Neuronal stem cell (in vitro differentiated cells): ENCODE data around the gene PHACTR3.

ENCODE experiments used
- DNase-seq: peaks from one replicate; pipeline ENCODE4 v3.0.0-alpha.2; 2013; ENCODE audit warnings: low spot score
- H2AFZ ChIP-seq: one replicate; pipeline ENCODE4 v1.6.1; 2013; ENCODE audit warnings: mild to moderate bottlenecking, low read length, inconsistent platforms
- H2AK5ac ChIP-seq: 2 replicates; pipeline ENCODE4 v1.6.1; 2013; ENCODE audit warnings: low read depth, mild to moderate bottlenecking, inconsistent platforms, low read length, moderate library complexity, mixed read lengths
- H2BK120ac ChIP-seq: 2 replicates; pipeline ENCODE4 v1.6.1; 2013; ENCODE audit warnings: low read depth, mild to moderate bottlenecking, inconsistent platforms, low read length, moderate library complexity, mixed read lengths
- H2BK12ac ChIP-seq: one replicate; pipeline ENCODE4 v1.6.1; 2013; ENCODE audit warnings: low read length, inconsistent platforms
- H2BK15ac ChIP-seq: 2 replicates; pipeline ENCODE4 v1.6.1; 2013; ENCODE audit warnings: mild to moderate bottlenecking, low read length, inconsistent platforms, mixed read lengths
- H2BK5ac ChIP-seq: one replicate; pipeline ENCODE4 v1.6.1; 2013; ENCODE audit warnings: inconsistent platforms, mild to moderate bottlenecking, low read length, moderate library complexity
- H3K14ac ChIP-seq: one replicate; pipeline ENCODE4 v1.6.1; 2013; ENCODE audit warnings: low read length, inconsistent platforms
- H3K18ac ChIP-seq: 2 replicates; pipeline ENCODE4 v1.6.1; 2013; ENCODE audit warnings: low read length, inconsistent platforms
- H3K23ac ChIP-seq: 2 replicates; pipeline ENCODE4 v1.6.1; 2013; ENCODE audit warnings: low read depth, mild to moderate bottlenecking, mixed read lengths, low read length, inconsistent platforms; ENCODE audit not compliant: poor library complexity
- H3K27ac ChIP-seq: replicated peaks from 3 replicates; pipeline ENCODE4 v1.5.1; 2013; ENCODE audit warnings: low read length, inconsistent platforms
- H3K27me3 ChIP-seq, 3 experiments: 2 replicates each; pipeline ENCODE4 v1.6.1; 2013; ENCODE audit warnings: low read length in 3 of 3, mild to moderate bottlenecking in 2 of 3, inconsistent platforms in 1 of 3, low read depth in 1 of 3, mixed read lengths in 1 of 3, moderate library complexity in 1 of 3; ENCODE audit not compliant: control insufficient read depth in 3 of 3, insufficient read depth in 3 of 3
- H3K36me3 ChIP-seq, 2 donors: replicated peaks in 1 of 2; 2 replicates each; pipeline ENCODE4 v1.6.1; 2013; ENCODE audit warnings: low read length in 2 of 2; ENCODE audit not compliant: control insufficient read depth in 2 of 2, insufficient read depth in 2 of 2
- H3K4ac ChIP-seq: 2 replicates; pipeline ENCODE4 v1.6.1; 2013; ENCODE audit warnings: inconsistent platforms, mild to moderate bottlenecking, low read length, moderate library complexity
- H3K4me1 ChIP-seq, 2 donors: 1 replicate in 1 of 2; 2 replicates in 1 of 2; pipeline ENCODE4 v1.6.1; 2013; ENCODE audit warnings: low read length in 2 of 2, low read depth in 1 of 2; ENCODE audit not compliant: control insufficient read depth in 2 of 2, insufficient read depth in 1 of 2
- H3K4me2 ChIP-seq: one replicate; pipeline ENCODE4 v1.6.1; 2013; ENCODE audit warnings: mild to moderate bottlenecking, low read length, inconsistent platforms; ENCODE audit not compliant: insufficient read depth, poor library complexity, severe bottlenecking
- H3K4me3 ChIP-seq, 2 donors: 2 replicates each; pipeline ENCODE4 v1.5.1; 2013; ENCODE audit warnings: low read length in 2 of 2, mild to moderate bottlenecking in 2 of 2, inconsistent platforms in 1 of 2, moderate library complexity in 1 of 2
- H3K79me1 ChIP-seq: one replicate; pipeline ENCODE4 v1.6.1; 2013; ENCODE audit warnings: low read depth, mild to moderate bottlenecking, inconsistent platforms, low read length, moderate library complexity
- H3K9ac ChIP-seq: one replicate; pipeline ENCODE4 v1.6.1; 2013; ENCODE audit warnings: mild to moderate bottlenecking, low read depth, low read length, inconsistent platforms; ENCODE audit not compliant: poor library complexity
- H3K9me3 ChIP-seq, 2 donors: replicated peaks in 1 of 2; 2 replicates each; pipeline versions ENCODE3 to v1.6.1; 2013; ENCODE audit warnings: low read length in 2 of 2, mild to moderate bottlenecking in 2 of 2, inconsistent platforms in 1 of 2, low read depth in 1 of 2, mixed read lengths in 1 of 2, moderate library complexity in 1 of 2; ENCODE audit not compliant: control insufficient read depth in 2 of 2, insufficient read depth in 1 of 2
- H4K8ac ChIP-seq: one replicate; pipeline ENCODE4 v1.6.1; 2013; ENCODE audit warnings: low read depth, mild to moderate bottlenecking, inconsistent platforms, low read length, moderate library complexity
- H4K91ac ChIP-seq: one replicate; pipeline ENCODE4 v1.6.1; 2013; ENCODE audit warnings: low read length, low read depth, mild to moderate bottlenecking, inconsistent platforms; ENCODE audit not compliant: poor library complexity
- WGBS, 2 donors: extraction: QIAGEN DNeasy Blood & Tissue Kit; methylation state at CpG; one replicate each; pipeline ENCODE4 v1.1.7; 2013; ENCODE audit warnings: missing lambda C conversion rate in 2 of 2, mixed read lengths in 1 of 2; ENCODE audit not compliant: insufficient read length in 2 of 2, insufficient replicate concordance in 1 of 2; ENCODE audit errors: extremely low coverage in 2 of 2; 5-methylcytosine and 5-hydroxymethylcytosine counted together

PHACTR3 gene

GRCh38 chr20:59740621-59741020, 136.3 kb downstream of the PHACTR3 start:
- no peak for DNase-seq
- H3K4me1 ChIP-seq: no peaks in the 10 kb centered on the region
- no peaks in the 10 kb centered on the region for H3K36me3 ChIP-seq
- no peak overlapping the region for H2BK15ac ChIP-seq
- H3K4me3 ChIP-seq: no peak overlapping the region
- H2BK5ac ChIP-seq: no peak overlapping the region
- no peaks in the 10 kb centered on the region for H3K79me1 ChIP-seq
- H2BK12ac ChIP-seq: no peak overlapping the region
- WGBS, 2 donors: no CpG with 5 or more reads among the region's 7 CpGs
- no peak overlapping the region for H2BK120ac ChIP-seq
- no peak overlapping the region for H3K23ac ChIP-seq
- H2AFZ ChIP-seq: no peak overlapping the region
- H3K18ac ChIP-seq: no peak overlapping the region
- H2AK5ac ChIP-seq: peak overlapping the region; percentile 23
- no peak overlapping the region for H4K8ac ChIP-seq
- H3K27me3 ChIP-seq: peaks cover 0 to 4% (median 3%) of the 10 kb centered on the region in 3 experiments
- no peak overlapping the region for H3K9ac ChIP-seq
- H3K9me3 ChIP-seq: peaks cover 0 to 10% of the 10 kb centered on the region in 2 donors
- H4K91ac ChIP-seq: no peak overlapping the region
- no peak overlapping the region for H3K4me2 ChIP-seq
- no peak overlapping the region for H3K4ac ChIP-seq
- H3K27ac ChIP-seq: no peak overlapping the region
- H3K14ac ChIP-seq: no peak overlapping the region

- no peak overlapping the region for H3K4ac ChIP-seq
- no peak overlapping the region for H2BK120ac ChIP-seq
- H3K9me3 ChIP-seq: peaks cover 0 to 10% of the 10 kb centered on the region in 2 donors
- no CpG with 5 or more reads among the region's 12 CpGs for WGBS, 2 donors
- no peak overlapping the region for H4K8ac ChIP-seq
- H3K4me1 ChIP-seq: no peaks in the 10 kb centered on the region
- no peak overlapping the region for H2AFZ ChIP-seq
- no peaks in the 10 kb centered on the region for H3K79me1 ChIP-seq
- no peak overlapping the region for H2BK5ac ChIP-seq
- H2AK5ac ChIP-seq: peak overlapping the region; percentile 23
- H3K27me3 ChIP-seq: peaks cover 0 to 6% (median 4%) of the 10 kb centered on the region in 3 experiments
- peak overlapping the region; percentile 46 for H3K18ac ChIP-seq
- H2BK15ac ChIP-seq: no peak overlapping the region
- H3K23ac ChIP-seq: no peak overlapping the region
- DNase-seq: no peak
- H3K4me3 ChIP-seq: peak overlapping the region in 1 of 2 donors; percentile 55
- H3K4me2 ChIP-seq: no peak overlapping the region
- no peak overlapping the region for H3K27ac ChIP-seq
- H4K91ac ChIP-seq: peak overlapping the region; percentile 40
- no peak overlapping the region for H2BK12ac ChIP-seq
- H3K14ac ChIP-seq: no peak overlapping the region
- no peak overlapping the region for H3K9ac ChIP-seq
- no peaks in the 10 kb centered on the region for H3K36me3 ChIP-seq
Measured at GRCh38 chr20:59741073-59741472, 136.7 kb downstream of the PHACTR3 start.

- Histone ChIP-seq H4K8ac (peak overlapping the region; percentile 52), H2BK120ac (no peak overlapping the region), H2AK5ac (peak overlapping the region; percentile 6), H3K14ac (no peak overlapping the region), H3K79me1 (no peaks in the 10 kb centered on the region), H2BK5ac (no peak overlapping the region), H4K91ac (no peak overlapping the region), H3K36me3 (no peaks in the 10 kb centered on the region), H3K4me3 (no peak overlapping the region), H2AFZ (no peak overlapping the region), H3K4me2 (no peak overlapping the region), H3K18ac (no peak overlapping the region), H3K27me3 (peaks cover 0 to 13% (median 0%) of the 10 kb centered on the region in 3 experiments), H3K23ac (peak overlapping the region; percentile 14), H3K9me3 (peaks cover 0 to 7% of the 10 kb centered on the region in 2 donors), H3K4ac (no peak overlapping the region), H3K27ac (no peak overlapping the region), H3K4me1 (no peaks in the 10 kb centered on the region), H2BK12ac (no peak overlapping the region), H2BK15ac (no peak overlapping the region), H3K9ac (no peak overlapping the region)
- DNase-seq: no peak
- WGBS, 2 donors: no CpG with 5 or more reads among the region's 24 CpGs
Measured at GRCh38 chr20:59742351-59743095, 138.2 kb downstream of the PHACTR3 start.

- no CpG with 5 or more reads among the region's 9 CpGs for WGBS, 2 donors
- DNase-seq: no peak
- H2BK120ac ChIP-seq: no peak overlapping the region
- no peak overlapping the region for H2BK12ac ChIP-seq
- no peaks in the 10 kb centered on the region for H3K79me1 ChIP-seq
- H2BK15ac ChIP-seq: no peak overlapping the region
- H3K18ac ChIP-seq: peak overlapping the region; percentile 80
- H3K9ac ChIP-seq: no peak overlapping the region
- no peak overlapping the region for H3K4me2 ChIP-seq
- no peaks in the 10 kb centered on the region for H3K36me3 ChIP-seq
- H3K4me1 ChIP-seq: no peaks in the 10 kb centered on the region
- H3K4ac ChIP-seq: peak overlapping the region; percentile 90
- H4K91ac ChIP-seq: no peak overlapping the region
- peak overlapping the region; percentile 14 for H3K14ac ChIP-seq
- H2BK5ac ChIP-seq: no peak overlapping the region
- H2AK5ac ChIP-seq: peak overlapping the region; percentile 6
- H2AFZ ChIP-seq: no peak overlapping the region
- H3K23ac ChIP-seq: no peak overlapping the region
- H3K27ac ChIP-seq: no peak overlapping the region
- peak overlapping the region; percentile 48 for H4K8ac ChIP-seq
- H3K4me3 ChIP-seq: no peak overlapping the region
- peaks cover 0 to 5% of the 10 kb centered on the region in 2 donors for H3K9me3 ChIP-seq
- H3K27me3 ChIP-seq: peaks cover 0 to 20% (median 0%) of the 10 kb centered on the region in 3 experiments
Measured at GRCh38 chr20:59743308-59743707, 139.0 kb downstream of the PHACTR3 start.
